Stimulated activated CD4-positive, alpha-beta T cell treated with anti-CD3 and anti-CD28 coated beads, Interleukin-1b, Interleukin-23, amount 100 ng/mL, for 4 hours (primary cell): ENCODE measurements around the gene CHN2.

Source experiments
- DNase-seq, 2 donors: peaks; one replicate each; pipeline ENCODE4 v3.0.0-alpha.2; 2020; ENCODE audit warnings: low read depth in 2 of 2

CHN2 gene

DNA sequence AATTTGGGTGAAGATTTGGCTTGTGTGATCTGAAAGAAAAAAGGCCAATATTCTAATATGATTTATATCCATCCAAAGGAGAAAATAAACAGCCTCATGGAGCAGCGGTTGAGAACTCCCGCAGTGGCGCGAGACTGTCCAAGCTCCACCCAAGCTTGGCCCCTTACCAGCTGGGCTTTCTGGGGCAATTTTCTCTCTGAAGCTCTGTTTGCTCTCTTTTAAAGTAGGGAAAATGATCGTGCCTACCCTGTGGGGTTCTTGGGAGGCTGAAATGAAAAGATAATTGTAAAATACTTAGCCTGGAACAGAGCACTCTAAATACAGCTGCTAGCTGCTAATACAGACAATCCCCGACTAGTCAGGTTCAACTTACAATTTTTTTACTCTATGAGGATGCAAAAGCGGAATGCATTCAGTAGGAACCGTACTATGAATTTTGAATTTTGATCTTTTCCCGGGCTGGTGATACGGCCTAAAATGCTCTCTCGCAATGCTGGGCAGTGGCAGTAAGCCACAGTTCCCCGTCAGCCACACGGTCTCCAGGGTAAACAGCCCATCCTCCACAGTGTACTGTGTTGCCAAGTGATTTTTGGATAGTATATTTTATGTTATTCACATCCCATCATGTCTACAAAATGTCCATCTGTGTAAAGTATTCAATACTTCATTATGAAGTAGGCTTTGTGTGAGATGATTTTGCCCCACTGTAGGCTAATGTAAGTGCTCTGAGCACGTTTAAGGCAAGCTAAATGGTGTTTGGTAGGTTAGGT is 137.7 kb downstream of the CHN2 start:
- no peak for DNase-seq

DNA sequence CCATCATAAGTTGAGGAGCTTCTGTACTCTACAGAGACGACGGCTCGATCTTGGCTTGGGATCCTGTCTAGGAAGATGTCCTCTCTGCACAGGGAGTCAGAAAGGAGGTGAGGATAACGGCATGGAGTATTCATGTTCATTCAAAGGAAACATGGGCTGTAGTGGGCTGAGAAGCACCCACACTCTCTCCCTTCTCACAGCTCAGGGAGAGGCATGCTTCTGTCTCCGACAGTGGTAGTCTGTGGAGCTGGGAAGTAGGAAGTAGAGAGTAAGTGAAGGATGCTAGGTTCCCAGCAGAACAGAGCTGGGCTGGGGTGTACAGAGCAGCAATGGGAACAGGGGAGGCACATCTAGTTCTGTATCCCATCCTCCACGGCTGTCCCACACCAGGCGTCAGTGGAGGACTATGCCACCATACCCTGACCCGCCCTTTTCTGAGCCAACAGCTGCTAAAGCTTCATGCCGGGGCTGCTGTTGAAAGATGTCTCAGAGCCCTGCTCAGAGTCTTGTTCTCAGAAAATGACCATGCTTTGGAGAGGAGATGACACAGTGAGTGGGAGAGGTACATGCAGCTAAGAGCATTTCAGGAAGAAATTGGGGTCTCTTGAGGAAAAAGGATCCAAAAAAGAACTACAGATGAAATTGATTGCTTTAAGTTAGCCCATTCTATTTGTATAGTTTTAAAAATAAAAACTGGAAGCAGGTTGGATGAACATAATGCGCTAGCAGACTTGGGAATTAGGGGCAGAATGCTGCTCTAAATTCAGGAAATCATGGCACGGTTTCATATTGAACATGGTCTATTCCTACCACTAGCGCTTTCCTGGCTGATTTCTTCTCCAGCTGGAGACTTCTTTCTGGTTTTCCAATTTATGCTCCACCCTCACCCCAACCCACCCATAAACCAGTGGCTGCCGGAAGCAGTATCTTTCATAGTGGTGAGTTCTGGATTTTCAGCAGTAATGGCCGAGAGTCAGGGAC is 138.6 kb downstream of the CHN2 start:
- no peak for DNase-seq

DNA sequence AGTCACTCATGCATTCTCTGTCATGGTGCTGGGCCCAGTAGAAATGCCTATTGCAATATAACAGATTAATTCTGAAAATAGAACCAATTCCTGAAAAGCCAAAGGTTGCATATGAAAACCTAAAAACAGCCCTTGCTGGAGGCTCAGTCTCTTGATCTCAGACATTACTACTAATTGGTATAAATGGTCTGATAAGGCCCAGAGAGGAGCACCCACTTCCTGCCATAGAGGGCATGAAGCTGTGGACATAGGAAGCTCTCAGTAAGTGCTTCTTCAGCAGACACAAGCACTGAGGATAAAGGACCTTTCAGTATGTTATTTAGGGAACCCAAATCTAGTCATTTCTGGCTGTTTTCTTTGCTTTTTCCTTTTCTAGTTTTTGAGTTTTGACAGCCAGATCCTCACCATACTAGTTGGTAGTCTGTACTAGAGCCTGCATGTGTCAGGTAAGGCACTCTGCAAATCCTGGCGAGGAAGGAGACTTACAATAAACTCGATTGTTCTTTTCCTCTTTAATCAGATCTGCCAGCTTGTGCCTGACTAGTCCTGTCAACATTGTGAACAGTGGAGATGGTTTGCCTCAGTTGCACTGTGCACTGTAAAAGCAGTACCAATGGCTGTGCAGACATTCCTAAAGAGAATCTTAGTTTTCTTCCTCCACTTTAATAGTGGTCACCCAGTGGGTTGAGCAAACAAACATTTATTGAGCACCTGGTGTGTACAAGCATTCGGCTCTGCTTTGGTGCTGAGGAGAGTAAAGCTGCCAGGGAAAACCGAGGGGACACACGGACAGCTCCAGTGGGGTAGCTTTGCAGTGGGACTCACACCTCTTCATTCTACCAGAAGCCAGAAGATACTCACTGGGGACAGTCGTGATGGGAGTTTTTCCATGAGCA is 140.9 kb downstream of the CHN2 start:
- DNase-seq = no peak

DNA sequence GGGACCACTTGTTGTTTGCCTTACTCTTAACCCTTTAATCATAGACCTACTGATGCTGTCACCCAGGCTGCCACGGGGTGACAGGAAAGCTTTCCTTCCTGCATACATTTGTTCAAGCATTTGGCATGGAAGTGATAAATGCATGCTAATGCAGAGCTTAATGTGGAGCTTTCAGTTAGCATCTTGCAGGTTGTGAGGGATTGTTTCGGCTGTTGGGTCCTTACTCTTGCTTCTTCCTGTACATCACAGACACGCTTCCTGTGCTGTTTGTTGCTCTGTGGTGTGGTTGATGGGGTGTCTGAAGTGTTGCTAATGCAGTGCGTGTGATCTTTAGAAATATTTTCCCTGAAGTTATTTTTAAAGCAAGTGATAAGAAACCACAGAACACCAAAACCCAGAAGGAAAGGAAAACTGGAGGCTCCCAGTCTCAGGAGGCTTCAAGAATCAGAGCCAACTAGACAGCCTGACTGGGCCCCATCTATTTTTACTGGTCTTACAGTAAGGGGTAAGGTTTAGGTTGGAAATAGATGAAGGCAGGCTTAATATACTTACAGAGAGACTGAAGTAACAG is 143.1 kb downstream of the CHN2 start:
- DNase-seq = no peak

DNA sequence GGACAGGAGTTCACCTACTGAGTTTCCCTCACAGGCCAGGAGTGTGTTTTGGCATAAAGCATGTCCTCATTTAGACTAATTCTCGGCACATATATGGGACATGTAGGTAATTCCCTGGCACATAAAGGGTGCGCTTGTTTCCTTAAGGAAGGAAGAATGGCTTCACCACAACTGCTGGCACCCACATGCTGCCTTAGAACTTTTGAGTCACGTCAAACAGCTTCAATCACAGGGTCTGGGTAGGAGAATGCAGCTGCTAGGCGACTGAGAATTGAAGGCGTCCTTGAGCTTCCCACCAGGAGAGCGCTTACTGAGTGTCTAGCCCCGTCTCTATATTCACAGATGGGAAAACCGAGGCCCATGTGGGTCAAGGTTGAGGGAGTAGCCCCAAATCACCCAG is 146.1 kb downstream of the CHN2 start:
- DNase-seq = no peak

DNA sequence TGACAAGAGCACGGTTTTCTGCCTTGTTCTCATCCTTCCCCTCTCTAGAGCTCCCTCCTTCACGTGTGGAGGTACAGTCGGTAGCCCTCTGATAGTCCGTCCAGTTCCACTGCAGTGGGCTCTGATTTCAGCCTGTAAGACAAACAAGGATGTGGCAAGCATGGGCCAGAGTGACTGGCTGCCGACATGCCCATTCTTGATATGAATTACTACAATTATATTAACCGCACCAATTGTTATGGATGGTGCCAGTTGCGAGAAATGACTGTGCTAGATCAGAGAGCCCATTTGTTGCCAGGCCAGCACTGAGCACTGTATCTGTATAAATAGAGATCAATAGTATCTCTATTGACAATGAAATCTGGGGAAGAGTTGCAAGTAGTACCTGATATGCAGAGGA is 146.6 kb downstream of the CHN2 start:
- no peak for DNase-seq

DNA sequence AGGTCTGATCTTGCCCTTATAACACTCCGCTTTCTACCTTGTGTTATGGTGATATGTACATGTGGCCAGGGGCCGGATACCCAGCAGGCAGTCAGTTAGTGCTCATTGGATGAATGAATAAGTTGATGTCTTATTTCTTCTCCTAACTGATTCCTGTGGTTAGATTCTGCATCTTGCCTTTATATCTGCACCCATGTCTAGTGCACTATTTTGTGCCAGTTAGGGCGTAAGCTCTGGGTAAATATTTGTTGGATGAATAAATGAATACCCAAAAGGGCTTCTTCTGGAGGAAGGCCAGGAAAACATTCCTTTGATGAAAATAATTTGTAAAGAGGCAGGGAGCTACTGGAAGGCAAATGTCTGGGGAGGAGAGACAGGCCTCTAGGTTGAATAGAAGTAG is 148.2 kb downstream of the CHN2 start:
- no peak for DNase-seq

DNA sequence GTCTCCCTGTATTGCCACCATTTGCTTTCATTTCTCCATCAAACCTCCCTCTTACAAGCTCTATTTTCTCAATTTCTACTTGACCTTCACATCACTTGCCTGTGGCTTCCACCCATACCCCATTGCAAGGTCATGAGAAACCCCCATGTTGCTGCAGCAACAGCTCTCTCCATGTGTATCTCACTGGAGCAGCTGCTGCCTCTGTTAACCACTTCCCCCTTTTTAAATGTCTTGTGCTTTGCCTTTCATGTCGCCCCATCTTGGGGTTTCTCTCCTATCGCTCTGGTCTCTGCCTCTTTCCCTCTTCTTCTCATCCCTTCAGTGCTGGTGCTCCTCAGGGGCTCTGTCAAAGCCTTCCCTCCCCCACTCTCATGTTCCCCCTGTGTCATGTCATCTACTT is 148.8 kb downstream of the CHN2 start:
- no peak for DNase-seq

DNA sequence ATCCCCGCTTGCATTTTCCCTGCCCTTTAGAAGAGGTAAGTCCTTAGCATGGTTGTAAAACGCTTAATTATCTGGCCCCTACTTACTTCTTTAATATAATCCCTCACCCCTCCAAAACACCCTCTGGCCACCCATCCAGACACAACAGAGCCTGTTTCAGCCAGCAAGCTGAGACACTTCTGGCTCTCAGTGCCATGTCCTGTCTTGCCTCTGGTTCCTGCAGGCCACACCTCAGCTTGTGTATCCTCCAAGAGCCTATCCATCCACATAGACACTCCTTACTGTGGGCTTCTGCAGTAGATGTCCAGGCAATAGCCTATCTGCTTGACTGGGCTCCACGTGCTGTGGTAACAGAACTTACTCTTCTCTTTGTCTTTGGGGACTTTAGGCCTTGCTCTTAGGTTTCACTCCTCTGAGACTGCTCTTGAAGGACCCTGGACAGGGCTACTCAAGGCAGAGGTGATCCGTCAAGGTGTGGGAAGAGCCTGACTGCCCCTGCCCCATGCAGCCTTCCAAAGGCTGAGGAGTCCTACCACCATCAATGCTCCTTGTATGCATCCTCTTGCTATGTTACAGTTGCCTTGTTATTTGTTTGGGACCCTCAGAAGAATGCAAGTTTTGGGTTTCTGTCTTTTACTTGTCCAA is 149.9 kb downstream of the CHN2 start:
- no peak for DNase-seq

DNA sequence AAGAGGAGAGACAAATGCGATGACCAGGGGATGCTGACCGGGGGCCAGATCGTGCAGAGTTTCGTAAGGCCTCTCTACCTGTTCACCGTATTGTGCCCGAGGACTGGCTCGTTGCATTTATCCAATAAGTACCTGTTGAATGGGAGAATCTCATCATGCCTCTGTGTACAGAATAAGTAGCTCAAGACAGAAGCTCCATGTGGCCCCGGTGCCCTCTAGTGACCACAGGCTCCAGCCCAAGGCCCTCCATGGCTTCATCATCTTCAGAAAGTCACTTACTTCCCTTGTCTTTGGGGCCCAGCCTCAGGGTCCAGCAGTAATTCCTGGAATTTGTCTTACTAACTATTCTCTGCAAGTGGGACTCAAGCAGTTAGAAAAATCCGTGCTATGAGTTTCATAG is 151.0 kb downstream of the CHN2 start:
- DNase-seq = no peak

DNA sequence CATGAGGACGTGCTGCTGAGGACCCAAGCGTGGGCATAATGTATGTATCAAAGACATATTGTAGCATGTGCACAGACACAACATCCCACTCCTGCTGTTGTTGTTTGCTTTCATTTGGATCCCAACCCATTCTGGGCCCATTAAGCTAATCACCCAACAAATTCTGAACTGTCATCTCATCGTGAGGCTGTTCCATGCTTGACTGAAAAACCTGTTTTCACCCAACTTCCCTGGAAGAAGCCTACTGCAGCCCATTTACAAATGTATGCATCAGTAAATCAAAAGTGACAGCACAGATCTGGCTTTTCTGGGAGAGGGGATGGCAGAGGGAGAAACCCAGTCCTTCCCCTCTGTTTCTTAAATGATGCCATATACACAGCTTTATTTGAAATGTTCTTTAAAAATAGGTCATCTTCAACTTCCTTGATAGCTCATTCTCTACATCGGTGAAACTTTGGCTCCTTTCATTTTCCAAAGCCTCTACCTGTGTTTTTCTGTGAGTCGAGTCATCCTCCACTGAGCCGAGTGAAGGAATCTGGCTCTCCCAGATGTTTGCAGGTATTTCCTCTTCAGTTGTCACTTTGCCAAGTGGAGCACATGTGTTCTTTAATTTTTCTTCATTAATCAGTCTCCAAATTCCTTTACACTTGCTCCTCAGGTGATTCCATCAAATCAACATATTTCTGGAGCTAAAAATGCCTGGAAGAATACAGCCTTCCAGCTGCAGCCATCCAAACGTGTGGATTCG is 151.8 kb downstream of the CHN2 start:
- no peak for DNase-seq

DNA sequence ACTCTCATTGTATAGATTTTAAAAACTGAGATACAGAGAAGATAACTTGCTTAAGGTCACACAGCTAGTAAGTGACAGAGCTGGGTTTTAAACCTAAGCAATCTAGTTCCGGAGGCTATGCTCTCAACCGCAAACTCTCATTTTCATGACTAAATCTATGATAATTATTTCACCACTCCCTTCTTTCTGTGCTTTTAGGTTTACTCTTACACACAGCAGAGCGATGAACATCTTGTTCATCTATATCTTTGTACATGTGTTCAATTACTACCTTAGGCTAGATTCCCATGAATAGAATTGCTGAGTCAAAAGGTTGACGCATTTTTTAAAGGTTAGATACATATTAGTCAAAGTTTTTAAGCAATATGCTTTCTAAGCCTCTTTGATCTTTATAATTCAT is 154.8 kb downstream of the CHN2 start:
- no peak for DNase-seq

DNA sequence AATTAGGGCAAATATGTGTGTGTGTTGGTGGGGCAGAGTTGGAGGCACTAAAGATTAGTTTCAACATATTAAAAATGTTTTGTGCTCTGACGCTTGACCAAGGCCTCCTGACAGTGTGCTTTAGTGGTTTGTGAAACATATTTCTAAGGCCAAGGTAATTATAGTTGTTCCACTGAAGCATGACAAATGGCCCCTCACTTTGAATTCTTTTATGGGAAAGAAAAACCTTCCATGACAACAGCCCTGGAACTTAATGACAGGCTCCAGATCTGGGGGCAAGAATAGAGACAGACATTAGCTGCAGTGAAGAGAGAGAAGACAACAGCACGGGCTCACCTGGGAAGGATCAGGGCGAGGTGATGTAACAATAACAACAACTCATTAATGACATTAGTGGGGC is 155.8 kb downstream of the CHN2 start:
- DNase-seq = no peak

DNA sequence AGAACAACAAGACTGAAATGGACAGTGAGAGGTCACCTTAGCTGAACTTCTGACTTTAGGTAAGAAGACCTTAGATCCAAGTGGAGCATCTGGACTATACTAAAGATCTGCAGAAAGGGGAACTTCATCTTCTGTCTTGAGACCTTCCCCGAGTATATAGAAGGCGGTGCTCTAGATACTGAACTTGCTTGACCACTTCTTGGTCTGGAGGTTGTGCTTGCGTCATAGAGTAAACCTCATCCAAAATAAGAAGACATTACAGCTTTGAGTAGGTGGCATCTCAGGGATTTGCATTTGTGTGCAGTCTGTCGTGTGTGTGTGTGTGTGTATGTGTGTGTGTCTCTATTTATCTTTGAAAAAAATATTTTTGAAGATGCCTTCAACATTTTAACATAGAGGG is 157.5 kb downstream of the CHN2 start:
- DNase-seq = no peak

DNA sequence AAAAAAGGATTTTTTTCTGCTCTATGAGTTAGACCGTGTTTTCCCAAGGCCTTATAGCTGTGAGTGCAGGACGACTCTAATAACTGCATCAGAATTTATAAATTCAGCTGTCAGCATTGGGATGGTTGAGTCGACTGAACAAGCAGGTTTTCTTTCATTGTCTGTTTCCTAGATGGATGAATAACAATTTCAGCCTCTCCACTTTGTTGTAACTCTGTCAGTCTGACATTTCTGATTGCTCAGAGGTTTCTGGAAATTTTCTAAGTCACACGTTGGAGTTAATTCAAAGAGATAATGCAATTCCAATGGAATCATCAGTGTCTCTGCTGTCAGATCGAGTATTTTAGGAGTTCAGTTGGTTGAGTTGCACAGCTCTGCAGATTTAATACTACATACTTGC is 159.2 kb downstream of the CHN2 start:
- DNase-seq = no peak

DNA sequence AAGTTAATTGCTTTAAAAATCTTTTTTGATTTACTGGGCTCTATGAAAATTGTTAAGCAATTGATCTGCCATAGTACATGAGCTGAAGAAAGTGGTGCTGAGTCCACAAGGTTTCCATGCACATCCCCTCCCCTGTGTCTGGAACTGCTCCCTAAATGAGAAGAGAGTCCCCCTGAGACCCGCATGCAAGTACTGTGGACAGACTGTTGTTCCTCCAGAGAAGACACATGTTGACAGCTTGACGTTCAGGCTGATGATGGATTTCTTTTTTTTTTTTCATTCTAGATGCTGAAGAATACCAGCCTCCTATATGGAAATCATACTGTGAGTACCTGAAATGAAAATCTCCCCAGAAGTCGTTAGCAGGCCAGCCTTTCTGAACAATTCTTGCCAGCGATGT is 159.8 kb downstream of the CHN2 start:
- DNase-seq = no peak

DNA sequence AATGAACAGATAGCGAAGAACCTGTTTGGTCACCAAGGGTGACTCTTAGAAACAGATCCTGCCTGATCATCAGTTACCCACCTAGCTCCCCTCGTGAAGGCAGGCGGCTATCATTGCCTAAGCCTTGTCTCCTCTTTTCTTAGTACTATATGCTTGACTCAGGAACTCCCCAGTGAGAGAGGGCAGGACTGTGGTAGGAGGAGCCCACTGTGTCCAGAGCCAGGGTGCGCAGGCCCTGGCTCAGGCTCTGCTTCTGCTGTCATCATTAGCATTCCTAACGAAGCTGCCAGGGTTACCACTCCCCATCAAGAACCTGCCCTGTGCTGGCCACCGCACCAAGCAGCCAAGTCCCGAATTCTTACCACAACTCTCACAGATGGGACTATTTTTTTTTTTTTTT is 160.8 kb downstream of the CHN2 start:
- DNase-seq = no peak

DNA sequence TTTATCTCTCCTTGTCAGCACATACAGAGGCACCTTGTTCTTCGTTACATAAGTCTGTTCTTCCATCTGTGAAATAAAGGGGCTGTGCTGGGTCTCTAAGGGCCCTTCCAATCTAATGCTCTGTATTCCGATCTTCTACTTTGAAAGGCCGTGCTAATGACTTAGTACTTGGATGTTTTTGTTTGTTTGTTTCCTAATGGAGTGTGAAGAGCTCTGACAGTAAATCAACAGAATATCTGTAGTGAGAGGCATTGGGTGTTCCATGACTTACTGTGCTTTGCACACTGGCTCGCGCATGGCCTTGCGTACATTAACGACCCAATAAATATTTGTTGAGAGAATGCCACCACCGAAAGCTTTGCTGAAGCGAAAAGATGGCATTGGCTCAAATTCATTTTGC is 162.1 kb downstream of the CHN2 start:
- DNase-seq = no peak

DNA sequence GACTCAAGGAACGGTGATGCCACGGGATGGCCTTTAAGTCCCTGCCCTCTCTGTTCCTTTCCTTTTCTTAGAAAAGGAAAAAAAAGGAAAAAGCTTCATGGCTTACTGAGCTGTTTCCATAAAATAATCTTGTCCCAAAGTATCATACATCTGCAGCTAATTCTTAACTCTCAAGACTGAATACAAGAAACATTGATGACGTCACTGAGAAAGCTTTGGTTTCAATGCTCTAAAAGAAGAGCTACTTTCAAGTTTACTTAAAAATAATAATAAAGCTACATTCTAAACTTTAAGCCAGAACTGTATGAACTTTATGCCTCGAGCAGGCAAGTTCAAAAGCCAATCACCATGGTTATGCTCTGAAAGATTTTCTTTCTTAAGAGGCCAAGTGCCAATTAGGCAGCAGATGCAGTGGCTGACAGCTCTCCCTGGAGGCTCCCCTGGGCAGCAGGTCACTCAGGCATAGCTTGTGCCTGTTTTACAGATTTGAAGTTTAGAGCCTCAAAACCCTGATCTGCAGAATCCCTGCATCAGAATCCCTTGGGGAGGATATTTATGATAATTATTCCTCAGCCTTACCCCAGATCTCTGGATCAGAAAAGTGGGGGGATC is 165.0 kb downstream of the CHN2 start:
- DNase-seq = no peak
